Testis (tissue), 5 donors: Measurements from ENCODE around the gene CCDC54. TPM values are rescaled to one million over a fixed set of nuclear protein-coding genes. Genes with fewer than 3 reads are reported as not detected.
"Not testable (repeated sequence)": the region's sequence is repeated elsewhere in the genome, so short reads cannot be mapped to it uniquely, and the experiment has no call there.

Experiments
- DNase-seq: peaks from one replicate; pipeline ENCODE4 v3.0.0-alpha.2; 2019
- H3K27ac ChIP-seq, 2 donors: fragments of 200-600 bp; sonication (generic); one replicate each; pipeline ENCODE4 v1.5.1; 2019
- H3K27me3 ChIP-seq: fragments of 200-600 bp; sonication (generic); one replicate; pipeline ENCODE4 v1.5.1; 2019
- H3K36me3 ChIP-seq: fragments of 200-600 bp; sonication (generic); one replicate; pipeline ENCODE4 v1.5.1; 2017; ENCODE audit warnings: low read depth; ENCODE audit errors: missing control alignments
- H3K4me1 ChIP-seq: fragments of 200-600 bp; sonication (generic); one replicate; pipeline ENCODE4 v1.5.1; 2019
- H3K4me3 ChIP-seq, 2 donors: fragments of 200-600 bp; sonication (generic); one replicate each; pipeline ENCODE4 v1.5.1; 2017 to 2019
- H3K9me3 ChIP-seq: fragments of 200-600 bp; sonication (generic); one replicate; pipeline ENCODE4 v1.5.1; 2017
- CTCF ChIP-seq, 3 experiments: fragments of 450-650 bp in 2 of 3; fragments of 200-600 bp in 1 of 3; sonication (generic) in 1 of 3; IDR thresholded peaks; one replicate each; pipeline ENCODE4 v1.5.1; 2016 to 2019; ENCODE audit warnings: antibody characterized with exemption in 3 of 3, mild to moderate bottlenecking in 2 of 3, moderate library complexity in 1 of 3
- POLR2A ChIP-seq: fragments of 450-650 bp; IDR thresholded peaks from one replicate; pipeline ENCODE4 v1.6.1; 2017; ENCODE audit warnings: antibody characterized with exemption, mild to moderate bottlenecking, moderate library complexity
- WGBS, 2 donors: methylation state at CpG; one replicate each; pipeline ENCODE4 v1.1.5; 2018; 5-methylcytosine and 5-hydroxymethylcytosine counted together
- intact Hi-C: fragments of 100-400 bp; cut with DNase I; formaldehyde crosslinking; loops from one replicate; pipeline ENCODE4 v1.15.1; 2023; ENCODE audit warnings: low total_unique reads
- long read RNA-seq, 2 donors: transcript quantifications; one replicate each; lab custom pipeline, GENCODE V29; 2026
- polyA plus RNA-seq: library from polyadenylated mRNA; stranded (reverse); fragments of 350-450 nt; fragmentation: Illumina TruSeq; extraction: RNeasy Lipid Tissue Mini Kit (QIAGEN cat#74804); gene quantifications from one replicate; pipeline ENCODE4 v1.2.3, GENCODE V29; 2014; ENCODE audit warnings: low read depth, low replicate concordance; ENCODE audit not compliant: insufficient read depth
- total RNA-seq, 2 donors: library from RNA; depleted of rRNA; stranded (reverse); fragments of >200 nt; gene quantifications; one replicate each; pipeline ENCODE4 v1.2.3, GENCODE V29; 2016

The CCDC54 gene
- total RNA-seq: 100 to 1,000 TPM in 1 of 2 donors, 10 to 100 TPM in 1; 33.9 to 107 TPM
- polyA plus RNA-seq: 112 TPM
- long read RNA-seq, donor 1, partial matches to known transcripts: 0 of 3 reads
- long read RNA-seq, donor 1, other reads (novel, unspliced or antisense): 0 of 3 reads
- long read RNA-seq, donor 2, partial matches to known transcripts: 0 of 1 reads
- long read RNA-seq, donor 2, other reads (novel, unspliced or antisense): 0 of 1 reads

- DNase-seq: no peak
- no peak within 1 kb of the TSS for H3K4me3 ChIP-seq
- no peaks in the 10 kb centered on the region for H3K4me1 ChIP-seq
- TF ChIP-seq CTCF (IDR thresholded peaks at IDR 0.05) (no peak), POLR2A (no peak)
- H3K36me3 ChIP-seq: no peaks in the 10 kb centered on the region
- no peak within 1 kb of the TSS for H3K27ac ChIP-seq
- no peaks in the 10 kb centered on the region for H3K9me3 ChIP-seq
- intact Hi-C loops: no loop called here
- no peaks in the 10 kb centered on the region for H3K27me3 ChIP-seq
These were observed at the start of gene CCDC54 for GRCh38 chr3:107377151-107377550. CCDC54 (plus strand) TSS chr3:107377439; CDS start chr3:107377588, 149 bp downstream.

DNA sequence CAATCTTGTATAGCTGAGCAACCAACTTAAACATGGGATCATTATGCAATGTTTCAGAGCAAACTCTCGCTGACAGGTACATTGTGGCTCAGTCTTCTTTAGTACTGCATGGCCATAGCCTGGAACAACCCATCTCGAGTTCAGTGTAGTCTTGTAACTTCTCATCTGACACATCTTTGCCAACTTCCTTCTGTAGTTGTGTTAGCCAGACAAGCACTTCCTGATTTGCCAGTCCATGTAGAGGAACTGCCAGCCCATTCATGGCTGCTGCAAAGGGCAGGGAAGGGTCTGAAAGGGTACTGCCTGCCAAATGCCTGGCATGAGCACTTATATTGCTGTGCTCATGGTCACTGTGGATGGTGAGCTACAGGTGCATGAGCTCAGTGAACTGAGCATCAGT lies 49.2 kb upstream of the CCDC54 start:
- Histone ChIP-seq H3K36me3 (no peaks in the 10 kb centered on the region), H3K4me3 (no peak overlapping the region), H3K27ac (no peak overlapping the region), H3K9me3 (no peaks in the 10 kb centered on the region), H3K27me3 (no peaks in the 10 kb centered on the region), H3K4me1 (no peaks in the 10 kb centered on the region)
- no peak for TF ChIP-seq CTCF (IDR thresholded peaks at IDR 0.05)
- TF ChIP-seq POLR2A: no peak
- intact Hi-C loops: no loop called here
- DNase-seq: no peak
- 83 to 91% methylated on average over 1 to 2 of the region's 2 CpGs for WGBS, 2 donors

DNA sequence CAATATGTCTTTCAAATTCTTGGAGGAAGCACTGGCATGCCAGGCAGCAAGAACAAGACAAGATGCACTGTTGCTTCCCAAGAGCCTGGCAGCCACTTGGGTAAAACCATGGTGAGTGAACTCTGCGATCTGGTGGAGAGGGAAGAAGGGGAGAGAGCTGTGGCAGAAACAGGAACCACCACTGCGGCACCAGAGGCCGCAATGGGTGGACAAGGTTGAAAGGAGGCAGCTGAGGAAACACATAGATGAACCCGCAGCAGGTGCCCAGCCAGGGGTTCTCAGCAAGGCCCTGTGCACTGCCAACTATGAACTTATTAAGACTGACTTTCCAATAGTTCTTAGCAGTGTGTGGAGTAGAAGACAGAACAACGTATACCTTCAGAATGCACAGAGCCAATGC lies 48.2 kb upstream of the CCDC54 start:
- Histone ChIP-seq H3K36me3 (no peaks in the 10 kb centered on the region), H3K4me3 (no peak overlapping the region), H3K9me3 (no peaks in the 10 kb centered on the region), H3K4me1 (no peaks in the 10 kb centered on the region), H3K27me3 (no peaks in the 10 kb centered on the region), H3K27ac (no peak overlapping the region)
- TF ChIP-seq POLR2A (no peak), CTCF (IDR thresholded peaks at IDR 0.05) (no peak)
- 90 to 98% methylated on average over 5 of the region's 5 CpGs for WGBS, 2 donors
- no peak for DNase-seq
- intact Hi-C loops: no loop called here

- H3K9me3 ChIP-seq, H3K4me3 ChIP-seq, DNase-seq, H3K27ac ChIP-seq, H3K36me3 ChIP-seq, H3K27me3 ChIP-seq, intact Hi-C loops, H3K4me1 ChIP-seq: not testable (repeated sequence)
- WGBS, 2 donors: 97 to 98% methylated on average over 3 of the region's 3 CpGs
These were observed 37.5 kb upstream of the CCDC54 start for GRCh38 chr3:107339690-107340089.

GRCh38 chr3:107344722-107345121 lies 32.5 kb upstream of the CCDC54 start:
- intact Hi-C loops: no loop called here
- TF ChIP-seq POLR2A (no peak), CTCF (IDR thresholded peaks at IDR 0.05) (no peak)
- no peaks in the 10 kb centered on the region for H3K36me3 ChIP-seq

More at GRCh38 chr3:107344722-107345121, 32.5 kb upstream of the CCDC54 start:
- Histone ChIP-seq H3K27ac (no peak overlapping the region), H3K9me3 (no peaks in the 10 kb centered on the region), H3K4me3 (no peak overlapping the region), H3K27me3 (no peaks in the 10 kb centered on the region), H3K4me1 (no peaks in the 10 kb centered on the region)
- DNase-seq: no peak
